GM12873 (cell line): ENCODE data around the gene SCAP.
A peak's percentile ranks its signal among the peaks of the same experiment; 100 is the strongest.

ENCODE experiments used
- TF ChIP-seq, protein P1 (sequence below): IDR thresholded peaks from 2 replicates; pipeline ENCODE4 v1.5.1; 2012; ENCODE audit warnings: low read depth, mild to moderate bottlenecking, moderate library complexity, low read length, control low read depth; ENCODE audit not compliant: insufficient read depth; ENCODE audit errors: missing control alignments

The SCAP gene

DNA sequence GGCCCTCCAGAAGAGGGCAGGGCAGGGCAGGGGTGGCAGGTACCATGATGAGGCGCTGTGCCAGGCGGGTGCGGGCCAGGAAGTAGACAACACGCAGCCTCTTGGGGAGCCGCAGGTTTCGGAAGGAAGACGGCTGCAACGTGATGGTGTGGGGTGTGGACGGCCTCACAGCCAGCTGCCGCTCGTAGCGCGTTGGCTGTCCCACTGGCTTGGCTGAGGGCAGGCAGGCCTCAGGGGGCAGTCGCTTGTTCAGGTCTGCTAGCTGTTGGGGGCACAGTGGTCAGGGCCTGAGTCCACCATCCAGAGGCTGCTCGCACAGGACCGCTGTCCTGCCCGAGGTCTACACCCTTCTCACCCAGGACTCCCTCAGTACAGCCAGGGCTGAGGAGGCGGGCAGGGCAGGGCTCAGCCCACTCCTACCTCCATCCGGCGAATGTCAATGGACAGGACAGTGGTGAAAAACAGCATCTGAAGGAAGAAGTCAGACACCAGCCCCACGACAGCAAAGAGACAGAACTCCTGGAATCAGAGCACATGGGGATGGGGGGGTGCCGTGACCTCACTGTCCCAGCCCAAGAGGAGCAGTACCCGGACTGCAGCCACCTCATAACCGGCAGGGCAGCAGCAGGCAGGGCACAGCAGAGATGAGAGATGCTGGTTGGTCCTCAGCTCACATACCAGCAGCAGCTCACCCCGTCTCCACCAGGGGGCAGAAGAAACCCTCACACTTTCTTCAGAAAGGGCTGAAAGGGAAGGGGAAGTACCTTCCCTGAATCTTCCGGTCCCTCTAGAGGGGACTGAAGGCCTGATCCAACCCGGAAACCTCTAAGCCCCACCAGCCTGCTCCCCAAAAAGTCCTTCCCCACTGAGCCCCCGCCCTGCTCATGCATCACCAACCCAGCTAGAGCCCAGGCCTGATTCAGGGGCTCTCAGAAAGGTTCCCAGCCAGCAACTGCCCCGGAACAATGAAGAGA, 54.9 kb downstream of the SCAP start:
- TF ChIP-seq, protein P1, sequence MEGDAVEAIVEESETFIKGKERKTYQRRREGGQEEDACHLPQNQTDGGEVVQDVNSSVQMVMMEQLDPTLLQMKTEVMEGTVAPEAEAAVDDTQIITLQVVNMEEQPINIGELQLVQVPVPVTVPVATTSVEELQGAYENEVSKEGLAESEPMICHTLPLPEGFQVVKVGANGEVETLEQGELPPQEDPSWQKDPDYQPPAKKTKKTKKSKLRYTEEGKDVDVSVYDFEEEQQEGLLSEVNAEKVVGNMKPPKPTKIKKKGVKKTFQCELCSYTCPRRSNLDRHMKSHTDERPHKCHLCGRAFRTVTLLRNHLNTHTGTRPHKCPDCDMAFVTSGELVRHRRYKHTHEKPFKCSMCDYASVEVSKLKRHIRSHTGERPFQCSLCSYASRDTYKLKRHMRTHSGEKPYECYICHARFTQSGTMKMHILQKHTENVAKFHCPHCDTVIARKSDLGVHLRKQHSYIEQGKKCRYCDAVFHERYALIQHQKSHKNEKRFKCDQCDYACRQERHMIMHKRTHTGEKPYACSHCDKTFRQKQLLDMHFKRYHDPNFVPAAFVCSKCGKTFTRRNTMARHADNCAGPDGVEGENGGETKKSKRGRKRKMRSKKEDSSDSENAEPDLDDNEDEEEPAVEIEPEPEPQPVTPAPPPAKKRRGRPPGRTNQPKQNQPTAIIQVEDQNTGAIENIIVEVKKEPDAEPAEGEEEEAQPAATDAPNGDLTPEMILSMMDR, result peak; percentile 99

DNA sequence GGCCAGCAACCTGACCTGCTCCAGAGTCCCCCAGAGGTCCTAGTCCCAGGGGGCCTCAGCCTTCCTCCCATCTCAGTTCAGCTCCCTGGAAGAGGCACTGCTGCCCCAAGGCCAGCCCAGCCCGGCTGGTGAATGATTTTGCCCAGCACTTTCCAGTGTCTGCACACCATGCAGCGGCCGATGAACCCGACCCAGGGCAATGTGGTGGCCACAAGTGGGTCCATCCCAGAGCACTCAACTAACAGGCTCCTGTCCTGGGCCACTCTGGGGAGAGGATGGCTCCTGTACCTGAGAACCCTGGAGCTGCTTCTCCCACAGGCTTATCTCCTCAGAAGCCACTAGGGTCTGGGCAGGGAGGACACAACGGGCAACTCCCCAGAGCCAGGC, 55.7 kb downstream of the SCAP start:
- TF ChIP-seq, protein P1, result no peak

DNA sequence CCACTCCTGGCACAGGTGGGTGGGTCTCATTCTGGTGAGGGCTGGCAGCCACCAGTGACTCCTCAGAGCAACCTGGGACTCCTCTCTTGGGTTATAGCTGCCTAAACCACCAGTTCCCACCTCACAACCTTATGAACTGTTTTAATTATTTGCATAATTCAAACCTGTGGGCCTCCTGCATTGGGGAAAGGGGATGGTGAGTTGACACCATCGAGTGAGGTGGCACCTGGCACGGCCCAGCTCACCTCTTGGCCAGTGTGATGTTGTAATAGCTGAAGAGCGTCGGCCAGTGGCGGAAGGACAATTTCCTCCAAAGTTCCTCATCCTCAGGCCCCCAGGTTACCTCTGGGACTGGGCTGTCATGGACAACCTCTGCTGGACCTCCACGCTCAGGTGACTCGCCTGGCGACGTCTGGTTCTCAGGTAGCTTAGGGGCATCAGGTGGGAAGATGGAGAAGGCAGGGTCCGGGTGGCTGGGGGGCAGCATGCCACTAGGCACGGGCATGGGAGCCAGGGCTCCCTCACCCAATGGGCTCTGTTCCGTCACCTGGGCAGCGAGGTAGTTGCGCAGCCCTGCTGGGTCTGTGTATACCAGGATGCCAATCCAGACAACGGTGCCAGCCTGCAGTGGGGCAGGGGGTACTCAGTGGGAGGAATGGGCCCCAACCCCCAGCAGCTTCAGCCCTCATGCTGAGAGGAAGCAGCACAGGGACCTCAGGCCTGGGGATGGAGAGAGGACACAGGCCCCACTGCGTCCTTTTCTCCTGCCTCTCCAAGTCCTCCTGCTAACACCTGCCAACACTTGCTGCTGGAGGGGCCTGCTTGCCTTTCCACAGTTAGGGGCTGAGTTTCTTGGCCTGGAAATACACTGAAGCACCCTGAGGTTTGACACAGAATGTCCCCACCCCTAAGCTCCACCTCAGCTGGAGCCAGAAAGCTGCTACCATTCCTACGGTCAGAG, 56.4 kb downstream of the SCAP start:
- TF ChIP-seq, protein P1, result no peak

DNA sequence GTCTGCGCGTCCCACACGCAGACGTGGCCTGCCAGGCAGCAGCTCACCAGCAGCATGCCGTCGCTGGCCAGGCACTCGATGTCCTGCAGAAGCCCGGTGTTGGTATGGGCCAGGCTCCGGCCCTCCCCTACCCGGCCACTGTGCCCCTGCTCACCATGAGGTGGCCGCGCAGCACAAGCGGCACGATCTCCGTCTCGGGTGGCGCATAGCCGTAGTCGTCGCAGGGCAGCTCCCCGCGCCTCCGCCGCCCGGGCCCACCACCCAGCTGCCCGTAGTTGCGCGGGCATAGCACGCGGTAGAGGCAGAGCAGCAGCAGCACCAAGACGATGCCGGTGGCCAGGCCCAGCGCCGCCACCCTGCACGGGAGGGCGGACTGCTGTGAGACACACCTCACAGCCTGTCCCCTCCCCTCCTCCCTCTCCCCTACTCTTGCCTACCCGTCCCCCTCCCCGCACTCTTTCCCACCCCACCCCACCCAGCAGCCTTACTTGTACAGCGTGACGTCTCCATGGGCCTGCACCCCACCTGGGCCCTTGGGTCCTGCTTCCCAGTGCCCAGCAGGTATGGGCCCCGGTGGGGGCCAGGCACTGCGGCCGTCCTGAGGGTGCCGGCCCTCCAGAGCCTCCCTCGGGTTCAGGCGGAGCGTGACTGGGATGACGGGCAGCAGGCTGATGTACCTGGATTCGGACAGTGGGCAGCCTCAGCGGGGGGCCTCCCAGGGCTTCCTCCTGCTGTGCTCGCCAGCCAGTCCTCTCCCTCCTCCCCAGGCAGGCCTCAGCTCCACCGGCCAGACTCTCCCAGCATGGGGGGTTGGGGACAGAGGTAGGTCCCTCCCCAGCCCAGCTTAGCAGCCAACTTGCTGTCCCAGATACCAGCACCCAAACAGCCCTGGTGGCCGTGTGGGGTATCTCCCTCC, 57.3 kb downstream of the SCAP start:
- TF ChIP-seq, protein P1, result peak; percentile 42

DNA sequence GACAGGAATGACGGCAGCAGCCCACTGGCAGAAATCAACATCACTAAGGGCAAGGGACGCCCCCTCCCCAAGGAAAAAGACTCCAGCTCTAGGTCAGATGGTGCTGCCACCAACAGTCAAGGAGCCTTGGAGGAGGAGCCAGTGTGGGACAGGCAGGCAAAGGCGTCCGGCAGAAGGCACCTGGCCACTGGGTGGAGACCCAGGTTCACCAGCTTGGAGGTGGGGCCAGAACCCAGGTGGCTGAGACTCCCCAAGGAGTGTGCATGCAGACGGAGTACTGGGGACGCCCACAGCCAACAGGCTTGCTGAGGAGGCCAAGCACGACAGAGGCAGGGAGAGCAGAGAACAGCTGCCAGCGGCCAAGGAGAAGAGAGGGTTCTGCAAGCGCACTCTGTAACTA, 59.7 kb downstream of the SCAP start:
- TF ChIP-seq, protein P1, result no peak

DNA sequence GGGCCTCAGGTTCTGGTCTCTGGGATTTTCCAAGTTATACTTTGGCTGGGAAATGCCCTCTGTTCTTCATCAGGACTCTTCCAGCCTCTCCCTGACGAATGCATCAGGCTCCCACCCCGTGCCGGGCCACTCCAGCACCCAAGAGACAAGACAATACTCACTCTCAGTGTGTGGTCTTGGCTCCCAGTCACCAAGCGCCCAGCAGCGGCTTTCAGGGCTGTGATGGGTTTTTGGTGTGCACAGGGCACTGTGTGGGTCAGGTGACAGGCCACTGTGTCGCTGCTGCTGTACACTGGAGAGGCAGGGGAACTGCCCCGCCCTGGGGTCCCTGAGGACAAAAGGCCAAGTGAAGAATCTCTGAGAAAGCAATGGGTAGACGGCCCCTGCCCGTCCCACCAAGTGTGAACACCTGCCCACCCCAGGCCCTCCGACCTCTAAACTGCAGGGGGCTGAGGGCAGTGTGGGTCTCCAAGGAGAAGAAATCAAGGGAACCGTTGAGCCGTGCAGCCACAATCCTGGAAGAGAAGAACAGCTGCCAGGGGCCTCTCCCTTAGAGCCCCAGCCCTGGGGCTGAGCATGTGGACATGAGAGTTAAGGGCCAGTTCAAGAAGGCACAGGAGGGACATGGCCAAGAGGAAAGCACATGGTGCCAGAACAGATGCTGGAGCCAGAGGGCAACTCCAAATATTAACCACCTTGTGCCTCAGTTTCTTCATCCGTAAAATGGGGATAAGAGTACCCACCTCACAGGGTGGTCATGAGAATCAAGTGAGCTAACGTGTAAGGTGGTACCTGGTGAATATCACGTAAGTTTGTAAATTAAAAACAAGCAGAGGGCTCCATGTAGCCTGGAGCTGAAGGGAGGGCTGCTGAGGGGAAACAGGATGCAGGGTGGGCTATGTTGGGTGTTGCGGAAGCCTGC, 60.8 kb downstream of the SCAP start:
- TF ChIP-seq, protein P1, result no peak
